Muscle of leg (tissue), 11 donors: ENCODE results near the gene LIN37. TPM values are rescaled to one million over a fixed set of nuclear protein-coding genes. Genes with fewer than 3 reads are reported as not detected.
A peak's percentile ranks its signal among the peaks of the same experiment; 100 is the strongest.
"Not testable (repeated sequence)": the region's sequence is repeated elsewhere in the genome, so short reads cannot be mapped to it uniquely, and the experiment has no call there.

Experiments used
- DNase-seq: peaks from one replicate; pipeline ENCODE4 v3.0.0; 2013
- H3K27ac ChIP-seq: one replicate; pipeline ENCODE4 v1.5.1; 2013; ENCODE audit warnings: mild to moderate bottlenecking, low read length, control low read depth
- H3K27me3 ChIP-seq: one replicate; pipeline ENCODE4 v1.6.1; 2013; ENCODE audit warnings: low read length; ENCODE audit not compliant: control insufficient read depth, insufficient read depth
- H3K36me3 ChIP-seq: one replicate; pipeline ENCODE4 v1.6.1; 2013; ENCODE audit warnings: low read length; ENCODE audit not compliant: control insufficient read depth, insufficient read depth
- H3K4me1 ChIP-seq: one replicate; pipeline ENCODE4 v1.6.1; 2013; ENCODE audit warnings: low read length; ENCODE audit not compliant: control insufficient read depth, insufficient read depth
- H3K4me3 ChIP-seq: one replicate; pipeline ENCODE4 v1.5.1; 2013; ENCODE audit warnings: low read length, control low read depth
- H3K9me3 ChIP-seq: replicated peaks from 2 replicates; pipeline ENCODE4 v1.6.1; 2013; ENCODE audit warnings: low read depth, low read length; ENCODE audit not compliant: control insufficient read depth
- WGBS: methylation state at CpG from one replicate; pipeline ENCODE4 v1.1.5; 2013; ENCODE audit warnings: missing lambda C conversion rate; ENCODE audit not compliant: insufficient coverage; 5-methylcytosine and 5-hydroxymethylcytosine counted together
- polyA plus RNA-seq, 8 donors: library from polyadenylated mRNA; unstranded; fragments of 120-200 nt; gene quantifications; one replicate each; pipeline versions ENCODE4 v1.2.1 to v1.2.3, GENCODE V29; 2013; ENCODE audit warnings: inconsistent platforms in 1 of 8, low replicate concordance in 1 of 8; ENCODE audit not compliant: insufficient read length in 8 of 8, insufficient read depth in 1 of 8
- total RNA-seq: library from RNA; stranded (reverse); fragments of 120-200 nt; gene quantifications from one replicate; pipeline ENCODE4 v1.2.4, GENCODE V29; 2013

The LIN37 gene
- total and polyA plus RNA-seq, 9 donors, result 9.2 to 12.8 (median 10.3) TPM

DNA sequence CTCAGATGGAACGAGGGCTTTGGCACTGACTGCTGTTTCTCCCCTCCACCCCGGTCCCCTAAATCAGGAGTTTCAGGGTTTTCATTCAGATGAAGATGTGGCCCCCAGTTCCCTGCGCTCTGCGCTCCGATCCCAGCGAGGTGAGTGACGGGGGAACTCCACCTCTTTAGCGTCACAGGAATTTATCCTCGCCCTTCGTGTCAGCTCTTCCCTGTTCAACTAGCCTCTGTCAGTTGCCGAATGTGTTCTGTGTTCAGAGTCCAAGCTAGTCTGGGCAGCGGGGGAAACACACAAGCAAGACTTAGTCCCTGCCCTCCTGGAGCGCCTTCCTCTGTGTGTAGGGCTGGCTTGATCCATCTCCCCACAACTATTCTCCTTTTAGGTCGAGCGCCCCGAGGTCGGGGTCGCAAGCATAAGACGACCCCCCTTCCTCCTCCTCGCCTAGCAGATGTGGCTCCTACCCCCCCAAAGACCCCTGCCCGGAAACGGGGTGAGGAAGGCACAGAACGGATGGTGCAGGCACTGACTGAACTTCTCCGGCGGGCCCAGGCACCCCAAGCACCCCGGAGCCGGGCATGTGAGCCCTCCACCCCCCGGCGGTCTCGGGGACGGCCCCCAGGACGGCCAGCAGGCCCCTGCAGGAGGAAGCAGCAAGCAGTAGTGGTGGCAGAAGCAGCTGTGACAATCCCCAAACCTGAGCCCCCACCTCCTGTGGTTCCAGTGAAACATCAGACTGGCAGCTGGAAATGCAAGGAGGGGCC lies 28.8 kb upstream of the LIN37 start:
- peaks cover 49% of the 10 kb centered on the region for H3K36me3 ChIP-seq

GRCh38 chr19:35720163-35720524 lies 28.2 kb upstream of the LIN37 start:
- Histone ChIP-seq H3K4me3 (no peak overlapping the region), H3K9me3 (no peaks in the 10 kb centered on the region), H3K27ac (no peak overlapping the region), H3K4me1 (peaks cover 19% of the 10 kb centered on the region), H3K36me3 (peaks cover 55% of the 10 kb centered on the region), H3K27me3 (no peaks in the 10 kb centered on the region)
- WGBS, result 90% methylated on average over 9 of the region's 9 CpGs
- DNase-seq, result no peak

More for the DNA sequence above, 28.8 kb upstream of the LIN37 start:
- WGBS, result 85% methylated on average over 25 of the region's 32 CpGs
- Histone ChIP-seq H3K27ac (no peak overlapping the region), H3K4me1 (peaks cover 19% of the 10 kb centered on the region), H3K27me3 (no peaks in the 10 kb centered on the region), H3K9me3 (no peaks in the 10 kb centered on the region), H3K4me3 (peak overlapping the region; percentile 86)
- DNase-seq, result no peak

DNA sequence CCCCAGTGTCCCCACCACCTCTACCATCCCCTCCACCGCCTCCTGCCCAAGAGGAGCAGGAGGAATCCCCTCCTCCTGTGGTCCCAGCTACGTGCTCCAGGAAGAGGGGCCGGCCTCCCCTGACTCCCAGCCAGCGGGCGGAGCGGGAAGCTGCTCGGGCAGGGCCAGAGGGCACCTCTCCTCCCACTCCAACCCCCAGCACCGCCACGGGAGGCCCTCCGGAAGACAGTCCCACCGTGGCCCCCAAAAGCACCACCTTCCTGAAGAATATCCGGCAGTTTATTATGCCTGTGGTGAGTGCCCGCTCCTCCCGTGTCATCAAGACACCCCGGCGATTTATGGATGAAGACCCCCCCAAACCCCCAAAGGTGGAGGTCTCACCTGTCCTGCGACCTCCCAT lies 27.7 kb upstream of the LIN37 start:
- H3K4me3 ChIP-seq, result no peak overlapping the region
- peaks cover 18% of the 10 kb centered on the region for H3K4me1 ChIP-seq
- 90% methylated on average over 14 of the region's 17 CpGs for WGBS
- no peaks in the 10 kb centered on the region for H3K27me3 ChIP-seq
- peaks cover 60% of the 10 kb centered on the region for H3K36me3 ChIP-seq
- no peak overlapping the region for H3K27ac ChIP-seq
- H3K9me3 ChIP-seq, result no peaks in the 10 kb centered on the region
- no peak for DNase-seq

GRCh38 chr19:35721374-35721773 lies 27.0 kb upstream of the LIN37 start:
- Histone ChIP-seq H3K9me3 (no peaks in the 10 kb centered on the region), H3K27ac (no peak overlapping the region), H3K36me3 (peaks cover 67% of the 10 kb centered on the region), H3K27me3 (no peaks in the 10 kb centered on the region), H3K4me1 (peaks cover 11% of the 10 kb centered on the region), H3K4me3 (no peak overlapping the region)
- no peak for DNase-seq
- 87% methylated on average over 9 of the region's 16 CpGs for WGBS

GRCh38 chr19:35722461-35722860 lies 25.9 kb upstream of the LIN37 start:
- Histone ChIP-seq H3K9me3 (no peaks in the 10 kb centered on the region), H3K4me3 (no peak overlapping the region), H3K27me3 (no peaks in the 10 kb centered on the region), H3K4me1 (peaks cover 11% of the 10 kb centered on the region), H3K36me3 (peaks cover 76% of the 10 kb centered on the region), H3K27ac (no peak overlapping the region)
- 95% methylated on average over 14 of the region's 14 CpGs for WGBS
- DNase-seq, result no peak

- no peaks in the 10 kb centered on the region for H3K27me3 ChIP-seq
- H3K36me3 ChIP-seq, result peaks cover 80% of the 10 kb centered on the region
- H3K27ac ChIP-seq, result no peak overlapping the region
- no peak for DNase-seq
- 96% methylated on average over 10 of the region's 16 CpGs for WGBS
- H3K9me3 ChIP-seq, result no peaks in the 10 kb centered on the region
- peaks cover 11% of the 10 kb centered on the region for H3K4me1 ChIP-seq
- H3K4me3 ChIP-seq, result no peak overlapping the region
Measured at GRCh38 chr19:35722897-35723296, 25.5 kb upstream of the LIN37 start.

DNA sequence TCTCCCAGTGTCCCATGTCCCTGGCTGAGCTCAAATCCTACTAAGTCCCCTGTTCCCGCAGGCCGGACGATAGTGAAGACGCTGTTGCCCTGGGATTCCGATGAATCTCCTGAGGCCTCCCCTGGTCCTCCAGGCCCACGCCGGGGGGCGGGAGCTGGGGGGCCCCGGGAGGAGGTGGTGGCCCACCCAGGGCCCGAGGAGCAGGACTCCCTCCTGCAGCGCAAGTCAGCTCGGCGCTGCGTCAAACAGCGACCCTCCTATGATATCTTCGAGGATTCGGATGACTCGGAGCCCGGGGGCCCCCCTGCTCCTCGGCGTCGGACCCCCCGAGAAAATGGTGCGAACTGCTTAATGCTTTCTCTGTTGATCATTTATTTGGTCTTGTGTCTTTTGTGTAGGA lies 24.7 kb upstream of the LIN37 start:
- Histone ChIP-seq H3K4me1 (peaks cover 11% of the 10 kb centered on the region), H3K36me3 (peaks cover 88% of the 10 kb centered on the region), H3K27me3 (no peaks in the 10 kb centered on the region), H3K27ac (no peak overlapping the region), H3K4me3 (no peak overlapping the region), H3K9me3 (no peaks in the 10 kb centered on the region)
- 93% methylated on average over 24 of the region's 24 CpGs for WGBS
- DNase-seq, result no peak

DNA sequence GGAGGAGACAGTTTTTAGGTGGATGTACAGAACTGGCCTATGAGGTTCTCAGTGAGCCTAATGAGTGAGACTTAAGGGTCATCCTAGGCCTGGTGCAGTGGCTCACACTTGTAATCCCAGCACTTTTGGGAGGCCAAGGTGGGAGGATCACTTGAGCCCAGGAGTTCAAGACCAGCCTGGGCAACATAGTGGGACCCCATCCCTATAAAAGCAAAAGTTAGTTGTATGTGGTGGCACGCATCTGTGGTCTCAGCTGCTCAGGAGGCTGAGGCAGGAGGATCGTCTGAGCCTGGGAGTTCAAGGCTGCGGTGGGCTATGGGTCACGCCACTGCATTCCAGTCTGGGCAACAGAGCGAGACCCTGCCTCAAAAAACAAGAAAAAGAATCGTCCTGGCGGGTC lies 24.2 kb upstream of the LIN37 start:
- not testable (repeated sequence) for H3K4me1 ChIP-seq
- whole genome bisulfite sequencing, result 100% methylated on average over 6 of the region's 7 CpGs

GRCh38 chr19:35724560-35724959 lies 23.8 kb upstream of the LIN37 start:
- Histone ChIP-seq H3K4me1 (peaks cover 2% of the 10 kb centered on the region), H3K36me3 (peaks cover 94% of the 10 kb centered on the region), H3K4me3 (no peak overlapping the region), H3K27ac (no peak overlapping the region), H3K27me3 (no peaks in the 10 kb centered on the region), H3K9me3 (no peaks in the 10 kb centered on the region)
- DNase-seq, result no peak
- 94% methylated on average over 11 of the region's 12 CpGs for WGBS

More for the DNA sequence above, 24.2 kb upstream of the LIN37 start:
- not testable (repeated sequence) for DNase-seq, H3K9me3 ChIP-seq, H3K4me3 ChIP-seq, H3K27ac ChIP-seq, H3K27me3 ChIP-seq
- peaks cover 92% of the 10 kb centered on the region for H3K36me3 ChIP-seq

GRCh38 chr19:35725216-35725861 lies 23.0 kb upstream of the LIN37 start:
- 87% methylated on average over 6 of the region's 23 CpGs for WGBS

More at GRCh38 chr19:35725216-35725861, 23.0 kb upstream of the LIN37 start:
- no peaks in the 10 kb centered on the region for H3K27me3 ChIP-seq
- no peak overlapping the region for H3K27ac ChIP-seq
- H3K4me3 ChIP-seq, result no peak overlapping the region
- no peaks in the 10 kb centered on the region for H3K4me1 ChIP-seq
- no peaks in the 10 kb centered on the region for H3K9me3 ChIP-seq
- DNase-seq, result no peak
- H3K36me3 ChIP-seq, result peaks cover 95% of the 10 kb centered on the region
